GM10847 (cell line): Measurements from ENCODE around the gene ADCY1.

Experiments
- POLR2A ChIP-seq: IDR thresholded peaks from 2 replicates; pipeline ENCODE4 v1.6.1; 2011; ENCODE audit not compliant: insufficient read length; ENCODE audit errors: extremely low read depth

Gene ADCY1

DNA sequence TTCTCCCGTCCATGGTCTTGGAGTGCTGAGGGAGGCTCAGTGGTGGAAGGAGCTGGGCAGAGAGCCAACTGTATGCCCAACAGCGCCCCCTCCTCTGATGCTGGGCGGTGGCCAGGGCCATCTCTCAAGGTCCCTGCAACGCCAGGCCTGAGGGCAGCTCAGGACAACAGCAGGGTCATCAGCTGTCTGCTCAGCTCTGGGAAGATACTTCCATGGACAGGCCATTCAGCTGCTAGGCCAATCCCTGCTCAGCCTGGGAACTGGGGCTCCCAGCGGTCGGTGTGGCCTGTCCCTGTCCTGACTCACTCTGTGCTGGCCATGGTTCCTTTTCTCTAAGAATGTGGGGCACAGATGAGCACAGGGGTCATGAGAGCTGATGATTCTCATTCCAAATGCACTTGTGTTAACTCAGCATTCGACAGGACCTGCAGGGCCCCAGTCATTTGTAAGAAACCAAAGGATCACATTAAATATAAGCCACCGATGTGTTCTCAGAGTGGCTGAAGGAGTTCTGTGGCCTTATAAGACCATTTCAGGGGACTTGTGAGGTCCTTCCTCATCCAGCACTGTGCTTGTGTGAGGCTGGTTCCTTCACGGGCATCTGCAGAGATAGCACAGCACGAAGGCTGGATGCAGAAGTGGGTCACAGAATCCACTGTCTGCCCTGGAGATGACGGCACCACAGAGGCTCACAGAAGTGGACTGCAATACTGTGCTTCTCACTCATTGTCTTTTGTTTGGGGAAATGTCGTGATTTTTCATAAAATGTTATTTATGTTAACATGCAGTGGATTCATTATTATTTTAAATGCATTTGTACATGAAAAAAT is 73.0 kb downstream of the ADCY1 start:
- no peak for TF ChIP-seq POLR2A

DNA sequence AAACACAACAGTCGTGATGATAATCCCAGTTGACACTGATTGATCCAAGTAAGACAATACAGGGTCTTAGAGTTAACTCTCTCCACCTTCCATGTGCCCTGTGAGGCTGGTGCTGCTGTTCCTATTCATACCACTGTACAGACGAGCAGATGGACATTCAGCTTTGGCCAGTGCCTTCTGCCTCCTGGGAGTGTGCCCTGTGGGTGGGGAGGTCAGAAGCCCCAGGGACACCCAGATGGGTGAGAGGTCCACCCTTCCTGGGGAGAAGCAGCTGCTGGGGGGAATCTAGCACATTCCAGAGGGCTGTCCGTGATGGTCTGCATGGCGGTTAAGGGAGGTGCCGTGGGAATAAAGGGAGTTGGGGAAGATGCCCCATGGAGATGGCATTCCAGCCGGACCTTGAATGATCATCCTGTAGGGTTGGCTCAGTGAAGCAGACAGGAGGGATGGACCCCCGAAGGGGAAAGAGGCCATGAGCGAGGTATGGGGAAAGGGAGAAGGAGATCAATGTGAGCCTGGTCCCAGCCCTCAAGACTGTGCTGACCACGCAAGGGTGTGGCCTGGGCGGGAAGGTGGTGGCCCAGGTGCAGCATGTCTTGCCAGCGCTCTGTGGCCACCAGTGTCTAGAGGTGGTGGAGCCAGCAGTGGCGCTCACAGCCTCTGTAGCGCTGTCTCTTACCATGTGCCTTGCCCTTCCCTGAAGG is 74.0 kb downstream of the ADCY1 start:
- no peak for TF ChIP-seq POLR2A

DNA sequence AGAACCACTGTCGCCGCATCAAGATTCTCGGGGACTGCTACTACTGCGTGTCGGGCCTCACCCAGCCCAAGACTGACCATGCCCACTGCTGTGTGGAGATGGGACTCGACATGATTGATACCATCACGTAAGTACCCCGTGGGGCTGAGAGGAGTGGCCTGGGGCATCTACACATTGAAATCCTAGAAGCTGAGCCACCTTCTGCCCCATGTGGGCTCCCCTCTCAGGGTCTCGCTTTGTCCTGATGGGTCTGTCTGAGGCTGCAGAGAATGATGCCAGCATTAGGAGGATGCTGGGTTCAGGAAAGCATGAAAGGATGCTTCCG is 74.5 kb downstream of the ADCY1 start:
- no peak for TF ChIP-seq POLR2A

GRCh38 chr7:45649560-45650346 is 75.6 kb downstream of the ADCY1 start:
- TF ChIP-seq POLR2A: no peak

- TF ChIP-seq POLR2A: no peak
Measured at GRCh38 chr7:45650404-45651394, 76.5 kb downstream of the ADCY1 start.

- no peak for TF ChIP-seq POLR2A
Measured at GRCh38 chr7:45651540-45651939, 77.4 kb downstream of the ADCY1 start.

DNA sequence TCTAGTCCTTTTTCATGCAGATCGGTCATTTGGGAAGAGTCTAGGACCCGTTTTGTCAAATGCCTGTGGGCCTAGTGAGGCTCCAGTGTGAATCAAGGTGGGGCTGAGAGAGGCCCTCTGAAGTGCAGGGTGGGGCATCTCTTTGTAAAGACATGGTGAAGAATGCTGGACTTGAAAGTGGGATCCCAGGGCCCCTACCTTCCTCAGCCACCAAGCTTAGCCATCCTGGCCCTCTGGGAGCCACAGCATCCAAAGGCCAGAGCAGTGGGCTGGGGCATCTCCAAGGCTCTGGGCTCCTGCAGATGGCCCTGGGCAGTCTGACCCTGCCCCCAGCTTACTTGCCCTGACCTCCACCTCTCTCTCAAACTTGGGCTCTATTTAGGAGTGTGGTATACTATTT is 78.5 kb downstream of the ADCY1 start:
- no peak for TF ChIP-seq POLR2A

- no peak for TF ChIP-seq POLR2A
Measured at GRCh38 chr7:45653209-45653907, 79.2 kb downstream of the ADCY1 start.

- no peak for TF ChIP-seq POLR2A
Measured at GRCh38 chr7:45654341-45654740, 80.2 kb downstream of the ADCY1 start.

GRCh38 chr7:45655539-45655938 is 81.4 kb downstream of the ADCY1 start:
- no peak for TF ChIP-seq POLR2A

DNA sequence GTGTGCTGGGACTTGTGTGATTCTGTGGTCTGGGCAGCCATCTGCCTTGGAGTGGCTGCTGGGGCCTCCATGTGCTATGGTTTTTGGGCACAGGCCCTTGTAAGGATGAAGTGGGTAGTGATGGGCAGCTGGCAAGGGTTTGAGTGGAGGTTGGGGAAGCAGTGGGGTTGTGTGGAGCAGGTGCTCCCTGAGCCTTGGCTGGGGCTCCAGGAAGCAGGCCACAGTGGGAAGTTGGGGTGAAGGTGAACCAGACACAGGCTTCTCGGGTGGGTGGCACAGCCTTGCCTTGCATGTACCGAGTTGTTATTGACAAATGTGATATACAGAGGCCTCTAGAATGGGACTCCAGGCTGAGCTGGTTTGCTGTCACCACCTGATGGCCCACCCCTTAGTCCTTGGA is 82.3 kb downstream of the ADCY1 start:
- TF ChIP-seq POLR2A: no peak

- no peak for TF ChIP-seq POLR2A
Measured at GRCh38 chr7:45657136-45657889, 83.1 kb downstream of the ADCY1 start.

- no peak for TF ChIP-seq POLR2A
Measured at GRCh38 chr7:45657890-45658715, 83.9 kb downstream of the ADCY1 start.
